NCI-H2081 treated with DMSO at 0.1 percent for 48 hours (cell line): Measurements from ENCODE around the gene OR2L13.
"Not testable (repeated sequence)": the region's sequence is repeated elsewhere in the genome, so short reads cannot be mapped to it uniquely, and the experiment has no call there.

Experiments
- DNase-seq: peaks from one replicate; lab custom pipeline; 2025; lab: John Stamatoyannopoulos, UW

Gene OR2L13, protein sequence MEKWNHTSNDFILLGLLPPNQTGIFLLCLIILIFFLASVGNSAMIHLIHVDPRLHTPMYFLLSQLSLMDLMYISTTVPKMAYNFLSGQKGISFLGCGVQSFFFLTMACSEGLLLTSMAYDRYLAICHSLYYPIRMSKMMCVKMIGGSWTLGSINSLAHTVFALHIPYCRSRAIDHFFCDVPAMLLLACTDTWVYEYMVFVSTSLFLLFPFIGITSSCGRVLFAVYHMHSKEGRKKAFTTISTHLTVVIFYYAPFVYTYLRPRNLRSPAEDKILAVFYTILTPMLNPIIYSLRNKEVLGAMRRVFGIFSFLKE

DNA sequence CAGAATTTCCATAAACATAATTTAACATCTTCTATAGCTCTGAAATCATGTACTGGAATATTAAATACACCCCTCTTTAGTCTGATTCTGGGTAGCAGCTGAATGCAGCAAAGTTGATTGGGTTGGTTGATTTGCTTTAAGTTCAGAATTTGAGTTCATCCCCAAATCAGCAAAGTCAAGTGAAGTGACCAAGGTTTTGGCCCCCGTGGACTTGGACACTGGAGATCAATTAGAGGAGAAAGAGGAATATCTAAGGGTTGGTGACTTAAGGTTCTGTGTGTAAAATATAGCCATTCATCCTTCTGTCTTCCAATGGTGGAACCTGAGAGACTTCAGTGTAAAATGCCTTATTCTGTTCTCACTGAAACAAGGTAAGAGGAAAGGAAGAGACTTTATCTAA, at the start of gene OR2L13:
TSS of gene OR2L13 (plus strand) at position 301 of the 400 bp plus-strand sequence. CDS start 4,192 bp downstream, outside the sequence.
- DNase-seq, result no peak

DNA sequence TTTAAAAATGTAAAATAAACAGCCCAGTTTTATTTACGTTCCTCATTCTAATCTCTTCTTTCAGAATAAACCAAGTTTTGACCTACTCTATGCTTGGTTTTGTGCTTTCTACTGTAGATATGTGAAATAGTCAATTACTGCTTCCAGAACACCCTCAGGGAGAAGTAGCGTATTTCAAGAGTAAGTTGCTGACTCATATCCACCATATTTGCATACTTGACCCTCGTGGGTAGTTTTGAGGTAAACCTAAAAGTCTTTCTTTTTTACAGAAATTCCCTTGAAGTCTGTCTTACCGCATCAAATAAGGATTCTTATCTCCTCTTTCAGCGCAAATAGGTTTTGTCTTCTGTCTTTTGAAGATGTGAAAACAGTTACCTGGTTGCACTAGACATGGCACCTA, 49.8 kb upstream of the OR2L13 start:
- DNase-seq, result no peak

DNA sequence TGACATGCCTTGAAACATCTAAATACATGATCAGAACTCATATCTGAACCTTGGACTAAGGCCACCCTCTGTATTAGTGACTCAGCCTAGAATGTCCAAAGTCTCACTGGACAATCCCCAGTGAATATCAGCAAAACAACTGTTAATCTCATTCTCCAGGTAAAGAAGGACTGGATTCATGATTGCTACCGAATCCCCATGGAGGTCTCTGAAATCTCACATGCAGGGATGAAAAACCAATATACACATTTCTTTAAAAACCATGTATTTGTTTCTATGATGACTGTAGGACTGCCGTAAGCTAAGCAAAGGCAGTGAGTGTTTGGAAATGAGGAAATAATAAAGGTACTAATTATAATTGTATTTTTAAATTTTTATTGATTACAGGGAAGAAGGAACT, 48.4 kb upstream of the OR2L13 start, which contains the start of gene OR2L3:
TSS of gene OR2L3 (plus strand) at position 301 of the 400 bp plus-strand sequence. CDS start 13,846 bp downstream, outside the sequence.
- DNase-seq, result no peak

DNA sequence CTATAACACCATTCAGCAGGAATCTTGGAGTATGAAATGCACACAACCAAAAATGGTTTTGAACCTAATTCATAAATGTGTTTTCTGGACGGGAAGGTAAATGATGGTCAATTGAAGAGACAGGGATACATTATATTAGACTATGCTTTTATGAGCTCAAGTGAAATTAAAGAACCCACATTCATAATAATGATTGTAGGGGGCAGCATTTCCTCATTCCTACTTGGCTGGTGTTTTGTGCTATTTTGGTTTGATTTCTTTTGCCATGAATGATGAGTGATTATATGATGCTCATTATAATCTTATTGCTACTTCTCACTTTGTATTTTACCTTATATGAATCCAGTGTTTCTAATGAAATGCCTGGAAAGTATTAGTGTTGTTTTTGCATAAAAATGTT, 48.0 kb upstream of the OR2L13 start:
- DNase-seq, result no peak

DNA sequence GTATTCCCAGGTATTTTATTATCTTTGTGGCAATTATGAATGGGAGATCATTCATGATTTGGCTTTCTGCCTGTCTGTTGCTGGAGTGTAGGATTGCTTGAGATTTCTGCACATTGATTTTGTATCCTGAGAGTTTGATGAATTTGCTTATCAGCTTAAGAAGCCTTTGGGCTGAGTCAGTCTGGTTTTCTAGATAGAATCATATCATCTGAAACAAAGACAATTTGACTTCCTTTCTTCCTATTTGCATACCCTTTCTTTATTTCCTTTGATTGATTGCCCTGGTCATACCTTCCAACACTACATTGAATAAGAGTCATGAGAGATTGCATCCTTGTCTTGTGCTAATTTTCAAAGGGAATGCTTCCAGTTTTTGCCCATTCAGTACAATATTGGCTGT, 40.3 kb upstream of the OR2L13 start:
- DNase-seq, result no peak

DNA sequence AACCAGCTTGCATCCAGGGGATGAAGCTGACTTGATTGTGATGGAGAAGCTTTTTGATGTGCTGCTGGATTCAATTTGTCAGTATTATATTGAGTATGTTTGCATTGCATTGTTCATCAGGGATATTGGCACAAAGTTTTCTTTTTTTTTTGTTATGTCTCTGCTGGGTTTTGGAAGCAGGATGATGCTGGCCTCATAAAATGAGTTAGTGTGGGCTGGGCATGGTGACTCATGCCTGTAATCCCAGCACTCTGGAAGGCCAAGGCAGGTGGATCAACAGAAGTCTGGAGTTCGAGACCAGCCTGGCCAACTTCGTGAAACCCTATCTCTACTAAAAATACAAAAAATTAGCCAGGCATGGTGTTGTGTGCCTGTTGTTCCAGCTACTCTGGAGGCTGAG, 39.7 kb upstream of the OR2L13 start:
- no peak for DNase-seq

DNA sequence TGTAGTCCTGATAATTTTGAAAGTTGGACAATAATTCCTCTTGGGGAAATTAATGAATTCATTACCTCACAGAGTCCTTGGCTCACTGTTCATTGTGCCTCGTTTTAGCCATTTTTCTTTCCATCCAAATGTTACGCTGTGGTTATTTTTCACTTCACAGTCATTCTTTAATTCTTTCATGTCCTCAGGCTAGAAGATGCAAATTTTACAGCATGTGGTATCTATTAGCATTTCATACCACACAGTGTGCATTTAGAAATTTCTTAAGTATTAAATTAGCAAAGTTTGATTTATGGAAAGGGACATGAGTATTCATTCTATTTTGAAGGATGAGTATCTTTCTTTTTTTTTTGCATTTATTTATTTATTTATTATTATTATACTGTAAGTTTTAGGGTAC, 29.9 kb upstream of the OR2L13 start:
- DNase-seq, result no peak

DNA sequence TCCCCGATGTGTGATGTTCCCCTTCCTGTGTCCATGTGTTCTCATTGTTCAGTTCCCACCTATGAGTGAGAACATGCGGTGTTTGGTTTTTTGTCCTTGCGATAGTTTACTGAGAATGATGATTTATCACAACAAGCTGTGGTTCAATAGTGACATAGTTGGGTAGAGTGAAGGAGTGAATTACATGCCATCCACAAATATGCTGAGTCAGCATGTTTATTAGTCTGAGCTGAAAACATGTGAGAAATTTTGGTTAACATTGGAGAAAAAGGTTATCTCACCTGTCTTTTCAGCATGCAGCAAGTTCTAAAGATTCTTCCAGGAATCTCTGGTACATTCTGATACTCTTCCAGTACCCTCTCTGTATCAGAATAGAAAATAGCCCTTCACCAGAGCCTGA, 29.4 kb upstream of the OR2L13 start:
- no peak for DNase-seq

DNA sequence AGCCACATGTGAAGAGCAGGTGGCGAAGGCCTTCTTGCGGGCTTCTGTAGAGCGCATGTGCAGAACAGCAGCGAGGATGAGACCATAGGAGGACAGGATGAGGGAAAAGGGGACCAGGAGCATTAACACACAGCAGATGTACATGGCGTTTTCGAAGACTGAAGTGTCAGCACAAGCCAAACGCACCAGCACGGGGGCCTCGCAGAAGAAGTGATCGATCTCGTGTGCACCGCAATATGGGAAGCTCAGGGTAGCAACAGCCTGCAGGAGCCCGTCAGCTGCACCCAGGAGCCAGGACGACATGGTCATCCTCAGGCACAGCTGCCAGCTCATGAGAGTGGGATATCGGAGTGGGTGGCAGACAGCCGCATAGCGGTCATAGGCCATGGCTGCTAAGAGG, 11.1 kb upstream of the OR2L13 start:
- DNase-seq, result not testable (repeated sequence)

DNA sequence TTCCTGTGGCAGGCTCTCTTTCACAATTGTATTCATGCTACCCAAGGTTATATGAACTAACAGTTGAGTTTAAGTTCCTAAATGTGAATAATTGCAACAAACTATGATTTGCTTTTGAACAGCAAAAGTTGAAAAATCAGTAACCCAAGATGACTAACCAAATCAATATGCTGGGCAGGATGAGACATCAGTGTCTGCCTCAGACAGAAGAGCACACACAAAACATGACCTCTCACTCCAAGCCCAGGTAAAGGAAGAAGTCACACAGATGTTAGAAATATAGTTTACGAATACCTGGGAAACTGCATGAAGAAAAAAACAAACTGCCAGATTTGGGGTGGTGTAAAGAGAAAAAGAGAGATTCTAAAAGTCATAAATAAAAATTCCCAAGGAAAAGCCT, 3.5 kb downstream of the OR2L13 start:
- no peak for DNase-seq

DNA sequence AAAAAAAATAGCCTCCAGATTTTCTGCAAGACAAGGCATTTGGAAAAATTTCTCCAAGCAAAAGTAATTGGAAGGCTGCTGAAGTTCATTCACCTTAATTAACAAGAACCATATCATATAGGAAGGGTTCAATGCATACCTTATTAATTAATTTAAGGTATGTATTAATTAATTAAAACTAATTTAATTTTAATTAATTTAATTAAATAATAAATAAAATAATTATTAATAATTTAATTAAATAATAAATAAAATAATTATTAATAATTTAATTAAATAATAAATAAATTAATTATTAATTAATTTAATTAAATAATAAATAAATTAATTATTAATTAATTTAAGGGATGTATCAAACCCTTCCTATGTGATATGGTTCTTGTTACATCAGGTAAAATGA, 7.9 kb downstream of the OR2L13 start:
- no peak for DNase-seq

DNA sequence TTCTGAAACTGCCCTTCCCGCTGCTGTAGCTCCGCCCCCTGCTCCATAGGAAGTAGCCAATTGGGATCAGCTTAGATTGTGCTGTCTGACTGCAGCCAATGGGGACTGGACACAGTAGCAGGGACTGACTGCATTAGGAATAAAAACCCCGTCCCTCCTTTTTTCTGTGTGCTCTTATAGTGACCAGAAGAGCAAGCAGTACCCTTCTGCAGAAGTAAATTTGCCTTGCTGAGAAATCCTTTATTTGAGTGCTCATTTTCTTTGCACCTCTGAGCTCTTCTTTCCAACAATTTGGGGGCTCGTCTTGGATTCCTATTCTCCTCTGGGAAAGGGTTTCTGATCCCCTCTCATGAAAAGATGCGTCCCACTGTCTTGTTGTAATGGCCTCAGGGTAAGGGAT, 16.2 kb downstream of the OR2L13 start:
- DNase-seq, result no peak

DNA sequence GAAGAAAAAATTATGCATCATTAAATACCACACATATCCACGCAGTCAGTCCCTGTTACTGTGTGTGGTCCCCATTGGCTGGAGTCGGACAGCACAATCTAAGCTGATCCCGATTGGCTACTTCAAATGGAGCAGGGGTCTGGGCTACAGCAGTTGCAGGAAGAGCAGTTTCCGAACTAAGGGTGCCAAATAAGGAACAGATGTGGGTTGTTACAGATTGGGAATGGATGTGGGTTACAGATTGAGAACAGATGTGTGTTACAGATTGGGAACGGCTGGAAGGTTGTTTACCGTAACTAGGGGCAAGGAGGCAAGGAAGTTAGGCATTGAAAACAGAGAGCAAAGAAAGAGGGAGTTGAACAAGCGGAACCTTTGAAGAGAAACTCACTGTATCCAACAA, 19.9 kb downstream of the OR2L13 start:
- no peak for DNase-seq

DNA sequence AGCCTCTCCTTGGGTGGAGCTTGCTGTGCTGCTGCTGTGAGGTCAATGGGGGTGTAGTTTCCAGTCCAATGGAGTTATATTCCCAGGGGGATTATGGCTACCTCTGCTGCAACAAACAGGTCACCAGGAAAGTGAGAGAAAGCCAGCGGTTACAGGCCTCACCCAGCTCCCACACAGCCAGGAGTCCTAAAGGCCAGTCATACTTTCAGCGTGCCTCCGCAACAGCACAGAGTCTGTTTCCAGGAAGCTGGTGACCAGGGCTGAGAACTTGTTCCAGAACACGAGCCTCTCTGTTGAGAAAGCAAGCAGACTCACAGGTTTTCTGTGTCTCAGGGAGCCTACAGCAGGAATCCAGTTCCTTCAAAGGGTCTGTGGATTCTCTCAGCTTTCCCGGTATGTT, 32.7 kb downstream of the OR2L13 start:
- no peak for DNase-seq

DNA sequence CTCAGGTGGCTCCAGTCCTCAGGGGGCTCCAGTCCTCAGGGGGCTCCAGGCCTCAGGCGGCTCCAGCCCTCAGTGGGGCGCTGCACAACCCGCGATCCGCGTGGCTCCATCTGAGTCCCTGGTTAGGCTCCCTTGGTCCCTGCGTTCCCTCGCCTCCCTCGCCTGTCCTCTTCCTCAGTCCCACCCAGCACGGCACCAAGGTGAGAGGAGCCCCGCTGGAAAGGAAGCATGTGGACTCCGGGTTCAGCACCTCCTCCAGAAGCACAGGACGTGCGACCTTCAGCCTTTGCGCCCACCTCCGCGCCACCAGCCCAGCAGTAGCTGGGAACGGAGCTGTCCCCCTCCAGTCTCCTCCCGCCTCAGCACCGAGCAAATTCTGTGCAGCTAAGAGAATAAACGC, 41.8 kb downstream of the OR2L13 start:
- no peak for DNase-seq

DNA sequence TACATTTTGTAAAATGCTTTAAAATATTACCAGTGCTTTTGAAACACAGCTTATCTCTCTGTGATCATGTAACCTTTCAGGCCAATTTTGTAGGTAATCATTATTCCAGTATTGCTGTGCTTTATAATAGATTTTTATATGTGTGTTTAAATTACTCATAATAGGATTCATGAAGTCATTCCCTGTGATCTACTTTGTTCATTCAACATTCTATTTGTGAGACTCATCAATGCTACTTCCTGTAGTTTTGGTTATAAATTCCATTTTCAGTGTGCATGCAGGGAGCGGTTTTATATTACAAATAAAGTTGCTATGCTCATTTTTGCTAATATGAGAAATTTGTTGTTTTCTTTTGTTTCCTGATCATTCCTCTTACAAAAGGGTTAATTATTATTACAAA, 45.9 kb downstream of the OR2L13 start:
- no peak for DNase-seq

DNA sequence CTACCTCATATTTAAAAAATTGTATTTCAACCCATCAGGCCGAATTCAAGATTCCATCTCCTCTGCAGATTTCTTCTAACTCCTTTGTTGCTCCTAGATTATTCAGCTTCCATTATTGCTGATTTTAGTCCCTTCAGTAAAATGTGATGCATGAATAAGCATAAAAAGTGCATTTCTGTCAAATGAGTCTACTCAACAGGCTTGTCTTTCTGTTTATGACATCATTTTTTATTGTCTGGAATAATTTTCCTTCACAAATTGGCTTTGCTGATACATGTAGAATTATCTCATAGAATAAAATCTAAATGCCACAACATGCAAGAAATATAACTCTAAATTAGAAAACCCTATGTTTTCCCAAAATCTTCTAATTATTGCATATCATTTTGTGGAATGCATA, 48.3 kb downstream of the OR2L13 start:
- no peak for DNase-seq

DNA sequence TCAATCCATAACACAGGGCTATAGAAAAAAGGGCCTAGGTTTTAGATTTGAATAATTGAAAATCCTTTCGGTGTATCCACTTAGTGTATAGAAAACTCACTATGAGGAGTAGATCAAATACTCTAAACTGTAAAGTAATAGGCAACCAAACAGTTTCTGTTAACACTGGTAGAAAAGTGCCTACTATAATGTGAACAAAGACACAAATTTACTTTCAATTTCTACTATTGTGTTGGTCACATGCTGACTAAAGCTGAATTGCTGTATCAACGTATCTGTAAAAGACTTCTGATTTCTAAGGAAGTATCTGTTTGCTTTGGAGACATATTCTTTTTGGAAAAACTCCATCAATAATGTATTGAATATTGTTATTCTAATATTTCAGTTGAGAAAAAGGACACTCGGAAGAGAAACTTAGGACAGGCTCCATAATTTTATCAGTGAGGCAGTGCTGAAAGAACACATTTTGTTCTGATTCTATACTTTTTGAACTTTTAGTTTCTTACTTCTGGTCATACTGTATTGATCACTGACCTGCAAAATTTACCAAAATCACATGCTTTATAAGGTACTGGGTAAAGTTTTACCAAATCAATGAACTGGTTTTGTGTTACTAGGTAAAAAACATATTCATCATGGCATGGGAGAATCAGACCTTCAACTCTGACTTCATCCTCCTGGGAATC, 49.7 kb downstream of the OR2L13 start, which contains the start of gene OR2M5:
TSS of gene OR2M5 (plus strand) at position 636 of the 686 bp plus-strand sequence. CDS start at position 636, 0 bp downstream.
- no peak for DNase-seq
